MM.1S (cell line): ENCODE measurements around the gene FBXW9.

Experiments
- DNase-seq: peaks from one replicate; pipeline ENCODE4 v3.0.0-alpha.2; 2015
- H2AFZ ChIP-seq: fragments of 300-600 bp; sonication (generic); 2 replicates; pipeline ENCODE4 v1.6.0; 2016; ENCODE audit warnings: antibody characterized with exemption, low read length
- H3F3A ChIP-seq: fragments of 300-600 bp; sonication (generic); 2 replicates; pipeline ENCODE4 v1.6.1; 2016; ENCODE audit warnings: mild to moderate bottlenecking, antibody characterized with exemption, low read length, moderate library complexity, mixed read lengths; ENCODE audit not compliant: insufficient read depth
- H3K27ac ChIP-seq: fragments of 300-600 bp; sonication (generic); 2 replicates; pipeline ENCODE4 v1.5.1; 2016; ENCODE audit warnings: mild to moderate bottlenecking, low read length
- H3K27me3 ChIP-seq: fragments of 300-600 bp; sonication (generic); replicated peaks from 2 replicates; pipeline ENCODE4 v1.6.0; 2016; ENCODE audit warnings: low read length; ENCODE audit not compliant: insufficient read depth
- H3K36me3 ChIP-seq: fragments of 300-600 bp; sonication (generic); replicated peaks from 2 replicates; pipeline ENCODE4 v1.6.1; 2016; ENCODE audit warnings: mild to moderate bottlenecking, low read length, mixed read lengths; ENCODE audit not compliant: insufficient read depth
- H3K4me1 ChIP-seq: fragments of 300-600 bp; sonication (generic); 2 replicates; pipeline ENCODE4 v1.6.1; 2016; ENCODE audit warnings: low read length, mixed read lengths
- H3K4me2 ChIP-seq: fragments of 300-600 bp; sonication (generic); 2 replicates; pipeline ENCODE4 v1.6.0; 2016; ENCODE audit warnings: low read depth, low read length
- H3K4me3 ChIP-seq: fragments of 300-600 bp; sonication (generic); 2 replicates; pipeline ENCODE4 v1.5.1; 2016; ENCODE audit warnings: low read length, mixed read lengths
- H3K79me2 ChIP-seq: fragments of 300-600 bp; sonication (generic); 2 replicates; pipeline ENCODE4 v1.6.1; 2016; ENCODE audit warnings: mixed run types, low read length, mixed read lengths
- H3K9ac ChIP-seq: fragments of 300-600 bp; sonication (generic); 2 replicates; pipeline ENCODE4 v1.6.1; 2016; ENCODE audit warnings: low read length, mixed read lengths
- H3K9me2 ChIP-seq: fragments of 300-600 bp; sonication (generic); replicated peaks from 2 replicates; pipeline ENCODE4 v1.6.1; 2016; ENCODE audit warnings: mild to moderate bottlenecking, low read length, mixed read lengths; ENCODE audit not compliant: insufficient read depth
- H3K9me3 ChIP-seq: fragments of 300-600 bp; sonication (generic); replicated peaks from 2 replicates; pipeline ENCODE4 v1.6.1; 2016; ENCODE audit warnings: mild to moderate bottlenecking, low read length, mixed read lengths; ENCODE audit not compliant: insufficient read depth
- H4K20me1 ChIP-seq: fragments of 300-600 bp; sonication (generic); 2 replicates; pipeline ENCODE4 v1.6.1; 2016; ENCODE audit warnings: mild to moderate bottlenecking, low read length, moderate library complexity, mixed read lengths; ENCODE audit not compliant: insufficient read depth
- EZH2 ChIP-seq: fragments of 300-600 bp; sonication (generic); optimal IDR thresholded peaks from 2 replicates; pipeline ENCODE3; 2017; ENCODE audit warnings: low read depth, mild to moderate bottlenecking, antibody characterized with exemption, low read length, mixed read lengths
- EZH2phosphoT487 ChIP-seq: fragments of 300-600 bp; sonication (generic); IDR thresholded peaks from 2 replicates; pipeline ENCODE4 v1.6.1; 2018; ENCODE audit warnings: antibody characterized with exemption, low read length
- TF ChIP-seq, protein P1 (sequence below): fragments of 300-600 bp; sonication (generic); IDR thresholded peaks from 2 replicates; pipeline ENCODE4 v1.5.1; 2016; ENCODE audit warnings: antibody characterized with exemption, low read length, mixed read lengths

Gene FBXW9

DNA sequence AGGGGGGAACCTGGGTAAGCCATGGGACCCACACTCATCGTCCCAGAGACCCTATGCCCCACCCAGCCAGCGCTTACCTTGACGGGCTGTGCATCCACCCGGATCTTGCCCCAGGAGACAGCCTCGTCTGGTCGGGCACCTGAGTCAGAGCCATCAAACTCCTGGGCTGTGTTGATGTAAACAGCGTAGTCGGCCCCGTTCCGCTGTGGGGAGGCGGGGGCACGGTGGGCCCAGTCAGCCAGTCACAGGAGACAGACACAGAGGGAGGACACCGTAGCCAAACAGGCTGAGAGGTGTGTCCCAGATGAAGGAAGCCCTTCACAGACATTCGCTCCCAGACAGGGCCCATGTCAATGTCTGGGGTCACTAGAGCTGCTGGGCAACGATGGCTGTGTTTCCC, 20.5 kb downstream of the FBXW9 start:
- DNase-seq: no peak
- TF ChIP-seq EZH2phosphoT487: no peak
- TF ChIP-seq, protein P1, sequence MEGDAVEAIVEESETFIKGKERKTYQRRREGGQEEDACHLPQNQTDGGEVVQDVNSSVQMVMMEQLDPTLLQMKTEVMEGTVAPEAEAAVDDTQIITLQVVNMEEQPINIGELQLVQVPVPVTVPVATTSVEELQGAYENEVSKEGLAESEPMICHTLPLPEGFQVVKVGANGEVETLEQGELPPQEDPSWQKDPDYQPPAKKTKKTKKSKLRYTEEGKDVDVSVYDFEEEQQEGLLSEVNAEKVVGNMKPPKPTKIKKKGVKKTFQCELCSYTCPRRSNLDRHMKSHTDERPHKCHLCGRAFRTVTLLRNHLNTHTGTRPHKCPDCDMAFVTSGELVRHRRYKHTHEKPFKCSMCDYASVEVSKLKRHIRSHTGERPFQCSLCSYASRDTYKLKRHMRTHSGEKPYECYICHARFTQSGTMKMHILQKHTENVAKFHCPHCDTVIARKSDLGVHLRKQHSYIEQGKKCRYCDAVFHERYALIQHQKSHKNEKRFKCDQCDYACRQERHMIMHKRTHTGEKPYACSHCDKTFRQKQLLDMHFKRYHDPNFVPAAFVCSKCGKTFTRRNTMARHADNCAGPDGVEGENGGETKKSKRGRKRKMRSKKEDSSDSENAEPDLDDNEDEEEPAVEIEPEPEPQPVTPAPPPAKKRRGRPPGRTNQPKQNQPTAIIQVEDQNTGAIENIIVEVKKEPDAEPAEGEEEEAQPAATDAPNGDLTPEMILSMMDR: no peak
- TF ChIP-seq EZH2: no peak
- H3K79me2 ChIP-seq: peaks cover 36% of the 10 kb centered on the region
- H3K9me3 ChIP-seq: no peaks in the 10 kb centered on the region
- H3F3A ChIP-seq: peaks cover 7% of the 10 kb centered on the region; the same call in 1 of the 2 replicates
- no peaks in the 10 kb centered on the region for H3K27me3 ChIP-seq
- no peak overlapping the region for H3K9ac ChIP-seq
- no peak overlapping the region for H2AFZ ChIP-seq
- 0 out of 2 replicates have a peak, but pooled peaks cover 5% of the 10 kb centered on the region for H4K20me1 ChIP-seq
- H3K36me3 ChIP-seq: peaks cover 10% of the 10 kb centered on the region; the same call in 1 of the 2 replicates
- no peak overlapping the region for H3K4me3 ChIP-seq
- H3K4me2 ChIP-seq: no peak overlapping the region
- no peaks in the 10 kb centered on the region for H3K9me2 ChIP-seq
- no peaks in the 10 kb centered on the region for H3K4me1 ChIP-seq
- no peak overlapping the region for H3K27ac ChIP-seq

DNA sequence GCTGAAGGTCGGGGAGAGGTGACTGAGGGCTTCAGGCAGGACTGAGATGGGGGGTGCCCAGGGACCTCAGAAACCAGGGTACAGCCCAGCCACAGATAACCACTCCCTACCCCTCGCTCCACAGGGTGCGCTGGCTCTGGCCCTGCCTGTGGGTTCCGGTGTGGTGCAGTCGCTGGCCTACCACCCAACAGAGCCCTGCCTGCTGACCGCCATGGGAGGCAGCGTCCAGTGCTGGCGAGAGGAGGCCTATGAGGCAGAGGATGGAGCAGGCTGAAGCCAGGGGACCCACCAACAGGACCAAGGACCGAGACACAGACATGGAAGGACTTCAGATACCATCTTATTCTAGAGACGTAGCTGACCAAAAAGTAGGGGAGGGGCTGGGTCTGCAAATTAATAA, 21.0 kb downstream of the FBXW9 start:
- Histone ChIP-seq H3K79me2 (peaks cover 40% of the 10 kb centered on the region), H3K4me1 (peaks cover 3% of the 10 kb centered on the region), H3K4me3 (no peak overlapping the region), H3F3A (0 out of 2 replicates have a peak, but pooled peaks cover 6% of the 10 kb centered on the region), H3K27me3 (no peaks in the 10 kb centered on the region), H3K9me3 (no peaks in the 10 kb centered on the region), H3K9me2 (no peaks in the 10 kb centered on the region), H3K36me3 (peaks cover 10% of the 10 kb centered on the region; the same call in 1 of the 2 replicates), H2AFZ (no peak overlapping the region), H3K9ac (no peak overlapping the region), H3K27ac (no peak overlapping the region), H4K20me1 (0 out of 2 replicates have a peak, but pooled peaks cover 5% of the 10 kb centered on the region), H3K4me2 (no peak overlapping the region)
- TF ChIP-seq EZH2phosphoT487: no peak
- TF ChIP-seq EZH2: no peak
- TF ChIP-seq, protein P1: no peak
- DNase-seq: no peak

DNA sequence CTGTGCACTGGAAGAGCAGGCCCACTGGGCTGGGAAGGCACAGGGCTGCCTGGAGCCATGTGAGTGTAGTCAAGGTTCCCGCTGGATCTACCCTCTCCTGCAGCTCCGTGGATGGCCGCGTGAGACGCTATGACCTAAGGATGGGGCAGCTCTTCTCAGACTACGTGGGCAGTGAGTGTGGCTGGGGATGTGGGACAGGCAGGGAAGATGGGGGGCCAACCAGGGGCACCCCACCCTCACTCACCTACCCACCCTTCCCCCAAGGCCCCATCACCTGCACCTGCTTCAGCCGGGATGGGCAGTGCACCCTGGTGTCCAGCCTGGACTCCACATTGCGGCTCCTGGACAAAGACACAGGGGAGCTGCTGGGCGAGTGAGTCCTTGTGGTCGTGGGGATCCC, 23.7 kb downstream of the FBXW9 start:
- Histone ChIP-seq H3K9me2 (no peaks in the 10 kb centered on the region), H3F3A (0 out of 2 replicates have a peak, but pooled peaks cover 6% of the 10 kb centered on the region), H4K20me1 (0 out of 2 replicates have a peak, but pooled peaks cover 5% of the 10 kb centered on the region), H3K9ac (no peak overlapping the region), H2AFZ (no peak overlapping the region), H3K27me3 (no peaks in the 10 kb centered on the region), H3K79me2 (peaks cover 49% of the 10 kb centered on the region), H3K4me2 (no peak overlapping the region), H3K4me1 (peaks cover 14% of the 10 kb centered on the region), H3K27ac (no peak overlapping the region), H3K9me3 (no peaks in the 10 kb centered on the region), H3K4me3 (no peak overlapping the region), H3K36me3 (peaks cover 5% of the 10 kb centered on the region; the same call in 1 of the 2 replicates)
- no peak for TF ChIP-seq EZH2phosphoT487
- no peak for TF ChIP-seq EZH2
- TF ChIP-seq, protein P1: no peak
- DNase-seq: no peak
